Measurements from ENCODE around the gene BCAR1.

Gene BCAR1

DNA sequence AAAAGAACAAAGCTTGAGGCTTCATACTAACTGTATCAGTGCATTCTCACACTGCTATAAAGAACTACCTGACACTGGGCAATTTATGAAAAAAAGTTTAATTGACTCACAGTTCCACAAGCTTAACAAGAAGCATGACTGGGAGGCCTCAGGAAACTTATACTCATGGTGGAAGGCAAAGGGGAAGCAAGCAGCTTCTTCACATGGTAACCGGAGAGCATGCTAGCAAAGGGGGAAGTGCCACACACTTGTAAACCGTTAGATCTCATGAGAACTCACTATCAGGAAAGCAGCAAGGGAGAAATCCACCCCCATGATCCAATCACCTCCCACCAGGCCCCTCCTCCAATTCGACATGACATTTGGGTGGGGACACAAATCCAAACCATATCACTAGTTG lies 69.8 kb downstream of the BCAR1 start:
- no peak for TF ChIP-seq ZFX (IDR thresholded peaks at IDR 0.05)
- TF ChIP-seq, protein P1, sequence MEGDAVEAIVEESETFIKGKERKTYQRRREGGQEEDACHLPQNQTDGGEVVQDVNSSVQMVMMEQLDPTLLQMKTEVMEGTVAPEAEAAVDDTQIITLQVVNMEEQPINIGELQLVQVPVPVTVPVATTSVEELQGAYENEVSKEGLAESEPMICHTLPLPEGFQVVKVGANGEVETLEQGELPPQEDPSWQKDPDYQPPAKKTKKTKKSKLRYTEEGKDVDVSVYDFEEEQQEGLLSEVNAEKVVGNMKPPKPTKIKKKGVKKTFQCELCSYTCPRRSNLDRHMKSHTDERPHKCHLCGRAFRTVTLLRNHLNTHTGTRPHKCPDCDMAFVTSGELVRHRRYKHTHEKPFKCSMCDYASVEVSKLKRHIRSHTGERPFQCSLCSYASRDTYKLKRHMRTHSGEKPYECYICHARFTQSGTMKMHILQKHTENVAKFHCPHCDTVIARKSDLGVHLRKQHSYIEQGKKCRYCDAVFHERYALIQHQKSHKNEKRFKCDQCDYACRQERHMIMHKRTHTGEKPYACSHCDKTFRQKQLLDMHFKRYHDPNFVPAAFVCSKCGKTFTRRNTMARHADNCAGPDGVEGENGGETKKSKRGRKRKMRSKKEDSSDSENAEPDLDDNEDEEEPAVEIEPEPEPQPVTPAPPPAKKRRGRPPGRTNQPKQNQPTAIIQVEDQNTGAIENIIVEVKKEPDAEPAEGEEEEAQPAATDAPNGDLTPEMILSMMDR (conservative IDR thresholded peaks at IDR 0.05), result no peak
- H3K27ac ChIP-seq, result no peak overlapping the region

DNA sequence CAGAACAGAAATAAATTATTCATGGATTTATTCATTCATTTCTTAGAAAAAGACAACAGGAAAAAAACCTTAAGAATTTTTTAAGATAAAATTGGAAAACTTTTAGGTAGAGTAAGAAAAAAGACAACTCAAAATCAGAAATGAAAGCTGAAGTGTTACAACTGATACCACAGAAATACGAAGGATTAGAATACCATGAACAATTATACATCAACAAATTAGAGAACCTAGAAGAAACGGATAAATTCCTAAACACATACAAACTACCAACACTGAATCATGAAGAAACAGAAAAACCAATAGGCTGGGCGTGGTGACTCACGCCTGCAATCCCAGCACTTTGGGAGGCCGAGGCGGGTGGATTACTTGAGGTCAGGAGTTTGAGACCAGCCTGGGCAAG lies 72.2 kb downstream of the BCAR1 start:
- H3K27ac ChIP-seq, result no peak overlapping the region
- TF ChIP-seq, protein P1 (conservative IDR thresholded peaks at IDR 0.05), result no peak
- TF ChIP-seq ZFX (IDR thresholded peaks at IDR 0.05), result no peak
